Measurements from ENCODE around the gene CASQ1.

- TF ChIP-seq, protein P1, sequence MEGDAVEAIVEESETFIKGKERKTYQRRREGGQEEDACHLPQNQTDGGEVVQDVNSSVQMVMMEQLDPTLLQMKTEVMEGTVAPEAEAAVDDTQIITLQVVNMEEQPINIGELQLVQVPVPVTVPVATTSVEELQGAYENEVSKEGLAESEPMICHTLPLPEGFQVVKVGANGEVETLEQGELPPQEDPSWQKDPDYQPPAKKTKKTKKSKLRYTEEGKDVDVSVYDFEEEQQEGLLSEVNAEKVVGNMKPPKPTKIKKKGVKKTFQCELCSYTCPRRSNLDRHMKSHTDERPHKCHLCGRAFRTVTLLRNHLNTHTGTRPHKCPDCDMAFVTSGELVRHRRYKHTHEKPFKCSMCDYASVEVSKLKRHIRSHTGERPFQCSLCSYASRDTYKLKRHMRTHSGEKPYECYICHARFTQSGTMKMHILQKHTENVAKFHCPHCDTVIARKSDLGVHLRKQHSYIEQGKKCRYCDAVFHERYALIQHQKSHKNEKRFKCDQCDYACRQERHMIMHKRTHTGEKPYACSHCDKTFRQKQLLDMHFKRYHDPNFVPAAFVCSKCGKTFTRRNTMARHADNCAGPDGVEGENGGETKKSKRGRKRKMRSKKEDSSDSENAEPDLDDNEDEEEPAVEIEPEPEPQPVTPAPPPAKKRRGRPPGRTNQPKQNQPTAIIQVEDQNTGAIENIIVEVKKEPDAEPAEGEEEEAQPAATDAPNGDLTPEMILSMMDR (IDR thresholded peaks at IDR 0.05): no peak
- TF ChIP-seq USF1 (CRISPR knock-in tag; IDR thresholded peaks at IDR 0.05): no peak
- no peak for TF ChIP-seq EMX1 (CRISPR knock-in tag; IDR thresholded peaks at IDR 0.05)
- TF ChIP-seq SP1 (CRISPR knock-in tag; conservative IDR thresholded peaks at IDR 0.05): no peak
- no peak for TF ChIP-seq PREB (CRISPR knock-in tag; IDR thresholded peaks at IDR 0.05; ENCODE audit: borderline replicate concordance)
- TF ChIP-seq FOXJ3 (CRISPR knock-in tag; IDR thresholded peaks at IDR 0.05; ENCODE audit: borderline replicate concordance): no peak
- TF ChIP-seq MYBL2 (CRISPR knock-in tag; IDR thresholded peaks at IDR 0.05): no peak
- no peak for TF ChIP-seq CREB1 (CRISPR knock-in tag; IDR thresholded peaks at IDR 0.05)
- no peak for TF ChIP-seq PRDM15 (CRISPR knock-in tag; IDR thresholded peaks at IDR 0.05)
Measured at GRCh38 chr1:160151303-160151702, 39.1 kb upstream of the CASQ1 start, which contains the start of gene ATP1A4.

Data from WTC11 (cell line).